ENCODE results near the gene ASB18. TPM values are rescaled to one million over a fixed set of nuclear protein-coding genes. Genes with fewer than 3 reads are reported as not detected.

Gene ASB18
- not detected for total RNA-seq

DNA sequence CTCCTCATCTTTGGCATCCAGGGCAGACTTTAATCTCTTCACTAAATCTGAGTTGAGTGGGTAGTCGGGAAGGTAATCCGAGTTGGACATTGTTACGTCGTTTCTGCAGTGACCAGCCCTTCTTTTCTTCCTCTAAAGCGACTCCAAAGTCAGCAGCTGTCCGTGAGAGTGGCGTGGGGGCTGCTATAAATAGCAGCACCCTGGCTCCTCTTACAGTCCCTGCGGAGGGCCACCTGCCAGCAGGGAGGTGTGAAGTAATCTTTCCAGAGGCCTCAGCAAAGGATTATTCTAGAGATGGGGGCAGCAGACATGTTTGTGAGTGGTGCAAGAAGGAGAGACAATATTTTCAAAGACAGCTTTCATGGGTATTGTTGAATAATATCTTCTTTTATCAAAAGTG lies at the start of gene ASB18:
TSS of gene ASB18 (minus strand) at position 151 of the 400 bp plus-strand sequence. CDS start at position 90, 61 bp downstream.
- no peaks in the 10 kb centered on the region for H3K36me3 Mint-ChIP-seq (ENCODE audit: insufficient read depth)
- H3K27me3 Mint-ChIP-seq (ENCODE audit: low read depth) = peaks cover 15% of the 10 kb centered on the region
- ATAC-seq (no peak), DNase-seq (no peak)
- no peaks in the 10 kb centered on the region for H3K4me1 Mint-ChIP-seq (ENCODE audit: low read depth)
- no peak within 1 kb of the TSS for H3K4me3 Mint-ChIP-seq
- H3K9me3 Mint-ChIP-seq = peaks cover 10% of the 10 kb centered on the region

GRCh38 chr2:236311286-236311685 lies 47.1 kb upstream of the ASB18 start:
- Mint-ChIP-seq H3K4me1 (ENCODE audit: low read depth) (no peaks in the 10 kb centered on the region), H3K36me3 (ENCODE audit: insufficient read depth) (no peaks in the 10 kb centered on the region), H3K9me3 (peaks cover 11% of the 10 kb centered on the region), H3K4me3 (no peak overlapping the region), H3K27me3 (ENCODE audit: low read depth) (peaks cover 7% of the 10 kb centered on the region)
- DNase-seq = no peak
- ATAC-seq = no peak

DNA sequence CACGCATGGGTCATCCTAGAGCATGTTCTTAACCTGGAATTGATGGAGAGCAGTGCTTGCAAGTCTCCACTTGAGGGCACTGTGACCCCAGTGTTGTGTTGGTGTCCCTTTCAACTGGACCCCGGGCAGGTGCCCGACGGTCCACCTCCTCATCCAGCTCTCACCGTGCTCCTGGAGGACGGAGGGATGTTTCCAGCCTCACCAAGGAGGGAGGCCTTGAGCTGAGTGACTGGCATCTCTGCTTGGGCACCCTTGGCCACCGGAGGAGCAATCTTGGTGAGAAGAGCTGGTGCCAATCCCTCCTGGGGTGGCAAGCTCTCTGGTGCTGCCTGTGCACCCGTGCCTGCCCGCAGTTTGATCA lies 45.4 kb upstream of the ASB18 start:
- DNase-seq (no peak), ATAC-seq (no peak)
- no peaks in the 10 kb centered on the region for H3K36me3 Mint-ChIP-seq (ENCODE audit: insufficient read depth)
- H3K27me3 Mint-ChIP-seq (ENCODE audit: low read depth) = peaks cover 13% of the 10 kb centered on the region
- peaks cover 11% of the 10 kb centered on the region for H3K9me3 Mint-ChIP-seq
- H3K4me1 Mint-ChIP-seq (ENCODE audit: low read depth) = no peaks in the 10 kb centered on the region
- no peak overlapping the region for H3K4me3 Mint-ChIP-seq

GRCh38 chr2:236308855-236309668 lies 44.9 kb upstream of the ASB18 start:
- H3K4me1 Mint-ChIP-seq (ENCODE audit: low read depth) = no peaks in the 10 kb centered on the region
- H3K4me3 Mint-ChIP-seq = no peak overlapping the region
- DNase-seq (no peak), ATAC-seq (no peak)
- H3K36me3 Mint-ChIP-seq (ENCODE audit: insufficient read depth) = no peaks in the 10 kb centered on the region
- H3K9me3 Mint-ChIP-seq = peaks cover 11% of the 10 kb centered on the region
- H3K27me3 Mint-ChIP-seq (ENCODE audit: low read depth) = peaks cover 13% of the 10 kb centered on the region

GRCh38 chr2:236307641-236308040 lies 43.4 kb upstream of the ASB18 start:
- Mint-ChIP-seq H3K9me3 (peaks cover 5% of the 10 kb centered on the region), H3K4me1 (ENCODE audit: low read depth) (no peaks in the 10 kb centered on the region), H3K27me3 (ENCODE audit: low read depth) (peaks cover 14% of the 10 kb centered on the region), H3K4me3 (no peak overlapping the region), H3K36me3 (ENCODE audit: insufficient read depth) (no peaks in the 10 kb centered on the region)
- DNase-seq (no peak), ATAC-seq (no peak)

GRCh38 chr2:236306825-236307540 lies 42.8 kb upstream of the ASB18 start:
- H3K4me3 Mint-ChIP-seq = no peak overlapping the region
- no peaks in the 10 kb centered on the region for H3K4me1 Mint-ChIP-seq (ENCODE audit: low read depth)
- peaks cover 20% of the 10 kb centered on the region for H3K27me3 Mint-ChIP-seq (ENCODE audit: low read depth)
- H3K36me3 Mint-ChIP-seq (ENCODE audit: insufficient read depth) = no peaks in the 10 kb centered on the region
- no peaks in the 10 kb centered on the region for H3K9me3 Mint-ChIP-seq
- ATAC-seq (no peak), DNase-seq (no peak)

DNA sequence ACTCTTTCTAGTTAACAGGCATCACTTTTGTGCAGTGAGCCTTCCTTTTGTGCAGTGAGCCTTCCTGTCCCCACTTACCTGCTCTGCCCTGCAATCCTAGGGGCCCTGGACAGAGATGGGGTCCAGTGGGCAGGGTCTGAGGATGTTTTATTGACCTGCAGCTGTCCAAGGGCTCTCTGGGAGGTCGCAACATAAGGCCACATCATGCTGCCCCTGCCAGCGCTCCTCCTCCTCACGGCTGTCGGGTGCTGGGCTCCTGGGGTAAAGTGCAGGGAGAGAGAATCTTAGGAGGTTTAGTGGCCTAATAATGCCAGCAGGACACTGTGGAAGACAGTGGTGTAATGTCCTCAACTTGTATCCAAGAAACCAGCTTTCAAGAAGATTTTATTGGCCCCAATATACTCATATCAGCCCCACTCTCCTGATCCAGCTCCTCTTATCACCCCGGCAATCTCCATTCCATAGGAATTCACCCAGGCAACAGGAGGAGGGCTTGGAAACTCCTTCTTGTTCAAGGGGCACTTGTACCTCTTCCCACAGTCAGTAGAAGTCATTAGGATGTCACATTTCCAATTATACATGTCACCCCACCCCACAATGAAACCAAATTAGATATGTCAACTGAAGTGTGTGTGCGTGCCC lies 41.9 kb upstream of the ASB18 start:
- Mint-ChIP-seq H3K36me3 (ENCODE audit: insufficient read depth) (no peaks in the 10 kb centered on the region), H3K9me3 (no peaks in the 10 kb centered on the region), H3K27me3 (ENCODE audit: low read depth) (peaks cover 23% of the 10 kb centered on the region), H3K4me1 (ENCODE audit: low read depth) (no peaks in the 10 kb centered on the region), H3K4me3 (no peak overlapping the region)
- no peak for ATAC-seq
- DNase-seq = no peak

DNA sequence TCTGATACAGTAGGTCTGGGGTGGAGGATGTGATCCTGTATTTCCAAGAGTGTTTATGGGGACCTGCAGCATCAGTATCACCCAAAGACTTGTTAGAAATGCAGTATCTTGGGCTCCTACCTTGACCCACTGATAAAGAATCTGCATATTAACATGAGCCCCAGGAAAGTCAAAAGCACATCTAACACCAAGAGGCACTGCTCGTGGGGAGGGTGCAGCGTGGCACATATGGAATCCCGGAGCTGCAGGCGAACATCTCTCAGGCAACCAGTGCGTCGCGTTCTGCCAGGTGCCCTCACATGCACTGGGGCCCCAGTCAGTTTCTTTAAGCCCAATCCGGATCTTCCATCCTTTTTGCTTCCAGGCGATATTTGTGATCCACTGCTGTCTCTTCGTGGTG lies 41.3 kb upstream of the ASB18 start:
- no peaks in the 10 kb centered on the region for H3K36me3 Mint-ChIP-seq (ENCODE audit: insufficient read depth)
- H3K4me1 Mint-ChIP-seq (ENCODE audit: low read depth) = no peaks in the 10 kb centered on the region
- peaks cover 18% of the 10 kb centered on the region for H3K27me3 Mint-ChIP-seq (ENCODE audit: low read depth)
- no peaks in the 10 kb centered on the region for H3K9me3 Mint-ChIP-seq
- no peak for DNase-seq
- no peak for ATAC-seq
- H3K4me3 Mint-ChIP-seq = no peak overlapping the region

- H3K9me3 Mint-ChIP-seq = no peaks in the 10 kb centered on the region
- H3K27me3 Mint-ChIP-seq (ENCODE audit: low read depth) = peaks cover 17% of the 10 kb centered on the region
- H3K36me3 Mint-ChIP-seq (ENCODE audit: insufficient read depth) = no peaks in the 10 kb centered on the region
- H3K4me3 Mint-ChIP-seq = no peak overlapping the region
- no peaks in the 10 kb centered on the region for H3K4me1 Mint-ChIP-seq (ENCODE audit: low read depth)
- no peak for DNase-seq
- no peak for ATAC-seq
Measured at GRCh38 chr2:236303935-236304334, 39.7 kb upstream of the ASB18 start.

GRCh38 chr2:236302555-236302954 lies 38.3 kb upstream of the ASB18 start:
- Mint-ChIP-seq H3K36me3 (ENCODE audit: insufficient read depth) (no peaks in the 10 kb centered on the region), H3K4me3 (no peak overlapping the region), H3K9me3 (no peaks in the 10 kb centered on the region), H3K4me1 (ENCODE audit: low read depth) (no peaks in the 10 kb centered on the region), H3K27me3 (ENCODE audit: low read depth) (peaks cover 19% of the 10 kb centered on the region)
- no peak for DNase-seq
- ATAC-seq = no peak

- ATAC-seq = no peak
- no peak for DNase-seq
- H3K4me1 Mint-ChIP-seq (ENCODE audit: low read depth) = no peaks in the 10 kb centered on the region
- no peaks in the 10 kb centered on the region for H3K36me3 Mint-ChIP-seq (ENCODE audit: insufficient read depth)
- H3K27me3 Mint-ChIP-seq (ENCODE audit: low read depth) = peaks cover 23% of the 10 kb centered on the region
- no peak overlapping the region for H3K4me3 Mint-ChIP-seq
- no peaks in the 10 kb centered on the region for H3K9me3 Mint-ChIP-seq
Measured at GRCh38 chr2:236298924-236299475, 34.8 kb upstream of the ASB18 start.

DNA sequence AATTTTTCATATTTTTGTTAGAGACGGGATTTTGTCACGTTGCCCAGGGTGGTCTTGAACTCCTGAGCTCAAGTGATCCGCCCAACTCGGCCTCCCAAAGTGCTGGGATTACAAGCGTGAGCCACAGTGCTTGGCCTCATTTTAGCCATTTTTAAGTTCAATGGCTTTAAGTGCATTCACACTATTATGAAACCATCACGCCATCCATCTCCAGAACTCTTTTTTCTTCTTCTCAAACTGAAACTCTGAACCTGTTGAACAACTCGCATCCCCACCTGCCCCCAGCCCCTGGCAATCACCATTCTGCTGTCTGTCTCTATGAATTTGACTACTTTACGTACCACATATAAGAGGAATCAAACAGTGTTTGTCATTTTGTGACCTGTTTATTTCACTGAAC lies 31.3 kb upstream of the ASB18 start:
- no peaks in the 10 kb centered on the region for H3K9me3 Mint-ChIP-seq
- H3K4me3 Mint-ChIP-seq = no peak overlapping the region
- ATAC-seq (no peak), DNase-seq (no peak)
- no peaks in the 10 kb centered on the region for H3K4me1 Mint-ChIP-seq (ENCODE audit: low read depth)
- H3K36me3 Mint-ChIP-seq (ENCODE audit: insufficient read depth) = no peaks in the 10 kb centered on the region
- peaks cover 19% of the 10 kb centered on the region for H3K27me3 Mint-ChIP-seq (ENCODE audit: low read depth)

DNA sequence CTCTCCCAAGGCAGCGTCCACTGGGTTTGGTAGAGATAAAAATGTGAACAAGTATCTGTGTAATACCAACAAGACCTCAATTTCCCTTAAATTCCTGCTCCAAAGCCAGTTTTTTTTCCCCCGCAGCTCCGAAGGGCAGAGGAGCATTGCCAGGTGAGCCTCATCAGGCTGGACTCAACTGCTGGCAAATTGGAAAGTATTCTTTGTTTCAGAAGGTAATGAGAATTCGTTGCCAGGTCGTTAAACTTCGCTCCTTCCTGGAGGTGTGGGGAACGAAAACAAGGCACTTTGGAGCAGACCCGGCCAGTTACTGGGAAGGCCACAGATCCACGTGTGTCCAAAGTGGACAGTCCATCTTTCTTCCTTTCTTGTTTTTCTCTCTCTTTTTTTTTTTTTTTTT lies 30.4 kb upstream of the ASB18 start:
- no peak for ATAC-seq
- DNase-seq = no peak
- Mint-ChIP-seq H3K4me1 (ENCODE audit: low read depth) (no peaks in the 10 kb centered on the region), H3K9me3 (no peaks in the 10 kb centered on the region), H3K27me3 (ENCODE audit: low read depth) (peaks cover 19% of the 10 kb centered on the region), H3K4me3 (no peak overlapping the region), H3K36me3 (ENCODE audit: insufficient read depth) (no peaks in the 10 kb centered on the region)

DNA sequence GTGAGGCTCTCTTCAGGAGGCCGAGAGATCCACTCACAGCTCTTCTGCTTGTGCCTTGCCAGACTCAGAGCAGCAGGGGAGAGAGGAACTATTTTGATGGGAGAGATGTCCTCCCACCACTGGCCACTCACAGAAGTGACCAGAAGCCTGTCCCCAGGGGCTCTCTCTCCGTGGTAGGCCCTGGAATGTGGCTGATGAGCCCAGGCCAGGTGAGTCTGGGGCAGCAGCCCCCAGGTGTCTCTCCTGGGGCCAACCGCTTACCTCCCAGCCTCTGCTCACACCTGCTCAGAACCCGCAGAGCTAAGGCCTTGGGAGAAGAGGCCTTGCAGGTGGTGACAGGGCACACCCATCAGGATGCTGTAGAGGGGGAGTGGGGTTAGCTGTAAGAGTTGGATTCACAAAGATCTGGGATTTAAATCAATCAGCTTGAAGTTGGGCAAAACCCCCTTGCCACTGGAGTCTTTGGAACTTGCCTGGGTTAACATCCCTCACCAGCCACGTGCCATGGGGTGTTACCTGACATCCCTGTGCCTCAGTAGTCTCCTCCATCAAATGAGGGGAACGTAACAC lies 29.1 kb upstream of the ASB18 start:
- Mint-ChIP-seq H3K36me3 (ENCODE audit: insufficient read depth) (no peaks in the 10 kb centered on the region), H3K27me3 (ENCODE audit: low read depth) (peaks cover 26% of the 10 kb centered on the region), H3K4me1 (ENCODE audit: low read depth) (no peaks in the 10 kb centered on the region), H3K4me3 (no peak overlapping the region), H3K9me3 (no peaks in the 10 kb centered on the region)
- DNase-seq (no peak), ATAC-seq (no peak)
